Ishikawa (cell line): ENCODE results near the gene PATJ.

Source experiments
- CEBPB ChIP-seq: IDR thresholded peaks from 2 replicates; pipeline ENCODE4 v1.6.1; 2012
- CREB1 ChIP-seq: IDR thresholded peaks from 2 replicates; pipeline ENCODE4 v1.6.1; 2012; ENCODE audit warnings: low read depth
- EGR1 ChIP-seq: IDR thresholded peaks from 2 replicates; pipeline ENCODE4 v1.6.1; 2012
- EP300 ChIP-seq: IDR thresholded peaks from 2 replicates; pipeline ENCODE4 v1.6.1; 2012; ENCODE audit warnings: borderline replicate concordance
- FOXM1 ChIP-seq: IDR thresholded peaks from 2 replicates; pipeline ENCODE4 v1.6.1; 2012; ENCODE audit warnings: low read depth, borderline replicate concordance
- NFIC ChIP-seq: IDR thresholded peaks from 2 replicates; pipeline ENCODE4 v1.6.1; 2012
- RAD21 ChIP-seq: IDR thresholded peaks from 2 replicates; pipeline ENCODE4 v1.6.1; 2012; ENCODE audit warnings: low read depth
- TAF1 ChIP-seq: IDR thresholded peaks from 2 replicates; pipeline ENCODE4 v1.6.1; 2012; ENCODE audit warnings: low read depth, mild to moderate bottlenecking
- TCF12 ChIP-seq: IDR thresholded peaks from 2 replicates; pipeline ENCODE4 v1.6.1; 2012; ENCODE audit warnings: low read depth
- TEAD4 ChIP-seq: IDR thresholded peaks from 2 replicates; pipeline ENCODE4 v1.6.1; 2012
- YY1 ChIP-seq: IDR thresholded peaks from 2 replicates; pipeline ENCODE4 v1.6.1; 2012; ENCODE audit warnings: low read depth
- ZBTB7A ChIP-seq: IDR thresholded peaks from 2 replicates; pipeline ENCODE4 v1.6.1; 2012; ENCODE audit warnings: low read depth
- TF ChIP-seq, protein P1 (sequence below): IDR thresholded peaks from 2 replicates; pipeline ENCODE4 v1.6.1; 2012; ENCODE audit warnings: low read depth, mild to moderate bottlenecking
- TF ChIP-seq, protein P2 (sequence below): IDR thresholded peaks from 2 replicates; pipeline ENCODE4 v1.6.1; 2012
- TF ChIP-seq, protein P3 (sequence below): IDR thresholded peaks from 2 replicates; pipeline ENCODE4 v1.6.1; 2012

The PATJ gene

DNA sequence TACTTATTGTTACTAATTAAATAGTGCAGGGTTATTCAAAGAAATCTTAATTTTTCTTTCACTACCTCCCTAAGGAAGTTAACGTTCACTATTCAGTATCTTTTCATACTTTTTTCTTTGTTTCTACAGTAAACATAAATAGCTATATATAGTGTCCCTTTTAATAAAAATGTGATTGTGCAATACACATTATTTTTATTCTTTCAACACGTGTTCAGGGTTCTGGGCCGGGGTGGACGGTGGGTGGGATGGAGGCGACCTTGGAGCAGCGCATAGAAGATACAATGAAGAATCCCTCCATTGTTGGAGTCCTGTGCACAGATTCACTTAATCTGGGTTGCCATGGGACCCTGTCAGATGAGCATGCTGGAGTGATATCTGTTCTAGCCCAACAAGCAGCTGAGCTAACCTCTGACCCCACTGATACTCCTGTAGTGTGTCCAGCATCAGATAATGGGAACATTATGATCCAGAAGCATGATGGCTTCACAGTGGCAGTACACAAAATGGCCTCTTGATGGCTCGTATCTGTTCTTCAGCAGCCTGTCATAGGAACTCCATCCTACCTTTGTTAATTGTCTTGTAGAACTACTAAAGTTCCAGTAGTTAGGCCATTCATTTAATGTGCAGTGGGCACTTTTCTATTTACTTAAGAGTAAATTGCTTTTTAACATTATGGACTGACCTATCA lies 296.5 kb downstream of the PATJ start:
- TF ChIP-seq NFIC (no peak), RAD21 (no peak), TAF1 (no peak), CREB1 (no peak), FOXM1 (no peak), TEAD4 (no peak), CEBPB (no peak), EGR1 (no peak), ZBTB7A (no peak), TCF12 (no peak), EP300 (no peak), YY1 (no peak)
- TF ChIP-seq, protein P1, sequence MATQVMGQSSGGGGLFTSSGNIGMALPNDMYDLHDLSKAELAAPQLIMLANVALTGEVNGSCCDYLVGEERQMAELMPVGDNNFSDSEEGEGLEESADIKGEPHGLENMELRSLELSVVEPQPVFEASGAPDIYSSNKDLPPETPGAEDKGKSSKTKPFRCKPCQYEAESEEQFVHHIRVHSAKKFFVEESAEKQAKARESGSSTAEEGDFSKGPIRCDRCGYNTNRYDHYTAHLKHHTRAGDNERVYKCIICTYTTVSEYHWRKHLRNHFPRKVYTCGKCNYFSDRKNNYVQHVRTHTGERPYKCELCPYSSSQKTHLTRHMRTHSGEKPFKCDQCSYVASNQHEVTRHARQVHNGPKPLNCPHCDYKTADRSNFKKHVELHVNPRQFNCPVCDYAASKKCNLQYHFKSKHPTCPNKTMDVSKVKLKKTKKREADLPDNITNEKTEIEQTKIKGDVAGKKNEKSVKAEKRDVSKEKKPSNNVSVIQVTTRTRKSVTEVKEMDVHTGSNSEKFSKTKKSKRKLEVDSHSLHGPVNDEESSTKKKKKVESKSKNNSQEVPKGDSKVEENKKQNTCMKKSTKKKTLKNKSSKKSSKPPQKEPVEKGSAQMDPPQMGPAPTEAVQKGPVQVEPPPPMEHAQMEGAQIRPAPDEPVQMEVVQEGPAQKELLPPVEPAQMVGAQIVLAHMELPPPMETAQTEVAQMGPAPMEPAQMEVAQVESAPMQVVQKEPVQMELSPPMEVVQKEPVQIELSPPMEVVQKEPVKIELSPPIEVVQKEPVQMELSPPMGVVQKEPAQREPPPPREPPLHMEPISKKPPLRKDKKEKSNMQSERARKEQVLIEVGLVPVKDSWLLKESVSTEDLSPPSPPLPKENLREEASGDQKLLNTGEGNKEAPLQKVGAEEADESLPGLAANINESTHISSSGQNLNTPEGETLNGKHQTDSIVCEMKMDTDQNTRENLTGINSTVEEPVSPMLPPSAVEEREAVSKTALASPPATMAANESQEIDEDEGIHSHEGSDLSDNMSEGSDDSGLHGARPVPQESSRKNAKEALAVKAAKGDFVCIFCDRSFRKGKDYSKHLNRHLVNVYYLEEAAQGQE = no peak
- TF ChIP-seq, protein P2, sequence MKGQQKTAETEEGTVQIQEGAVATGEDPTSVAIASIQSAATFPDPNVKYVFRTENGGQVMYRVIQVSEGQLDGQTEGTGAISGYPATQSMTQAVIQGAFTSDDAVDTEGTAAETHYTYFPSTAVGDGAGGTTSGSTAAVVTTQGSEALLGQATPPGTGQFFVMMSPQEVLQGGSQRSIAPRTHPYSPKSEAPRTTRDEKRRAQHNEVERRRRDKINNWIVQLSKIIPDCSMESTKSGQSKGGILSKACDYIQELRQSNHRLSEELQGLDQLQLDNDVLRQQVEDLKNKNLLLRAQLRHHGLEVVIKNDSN = no peak
- TF ChIP-seq, protein P3, sequence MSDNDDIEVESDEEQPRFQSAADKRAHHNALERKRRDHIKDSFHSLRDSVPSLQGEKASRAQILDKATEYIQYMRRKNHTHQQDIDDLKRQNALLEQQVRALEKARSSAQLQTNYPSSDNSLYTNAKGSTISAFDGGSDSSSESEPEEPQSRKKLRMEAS = no peak

DNA sequence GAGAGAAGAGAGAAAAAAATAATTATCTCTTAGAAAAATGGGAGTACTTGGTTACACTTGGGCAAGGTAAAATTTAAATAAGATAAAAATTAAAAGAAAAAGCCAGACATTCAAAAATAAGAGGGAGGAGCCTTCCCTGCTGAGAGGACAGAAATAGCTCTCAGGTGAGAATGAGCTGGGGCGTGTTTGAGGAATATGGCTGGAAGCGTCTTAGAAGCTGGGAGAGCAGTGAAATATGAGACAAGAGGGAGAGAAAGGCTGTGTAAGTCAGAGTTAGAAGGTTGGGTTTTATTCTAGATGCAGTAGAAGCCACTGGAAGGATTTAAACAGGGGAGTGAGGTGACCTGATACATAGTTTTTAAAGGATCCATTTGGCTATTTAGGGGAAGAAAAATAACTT lies 298.2 kb downstream of the PATJ start:
- TF ChIP-seq CREB1 (no peak), TAF1 (no peak), EP300 (no peak), EGR1 (no peak), TEAD4 (no peak), ZBTB7A (no peak), YY1 (no peak), RAD21 (no peak), NFIC (no peak), CEBPB (no peak), FOXM1 (no peak), TCF12 (no peak)
- TF ChIP-seq, protein P1 = no peak
- TF ChIP-seq, protein P2 = no peak
- TF ChIP-seq, protein P3 = no peak

DNA sequence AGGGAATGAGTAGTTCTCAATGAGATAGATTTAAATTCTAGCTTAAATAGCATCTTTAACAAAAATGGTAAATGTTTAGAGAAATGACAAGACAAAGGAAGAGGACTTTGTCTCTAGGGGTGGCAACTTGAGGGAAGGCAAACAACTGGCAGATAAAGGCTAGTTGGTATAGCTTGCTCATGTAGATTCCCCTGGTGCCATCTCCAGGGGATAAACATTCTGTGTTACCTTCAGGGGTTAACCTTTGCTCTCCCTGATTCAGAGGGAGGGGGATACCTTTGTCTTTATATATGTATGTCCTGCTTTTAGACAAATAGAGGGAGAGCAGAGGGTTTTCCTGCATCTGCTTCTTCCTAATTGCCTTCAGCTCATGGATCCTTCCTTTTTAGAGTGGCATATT lies 298.7 kb downstream of the PATJ start:
- TF ChIP-seq EP300 (no peak), EGR1 (no peak), YY1 (no peak), TAF1 (no peak), TEAD4 (no peak)
- TF ChIP-seq, protein P3 = no peak
- TF ChIP-seq, protein P2 = no peak

DNA sequence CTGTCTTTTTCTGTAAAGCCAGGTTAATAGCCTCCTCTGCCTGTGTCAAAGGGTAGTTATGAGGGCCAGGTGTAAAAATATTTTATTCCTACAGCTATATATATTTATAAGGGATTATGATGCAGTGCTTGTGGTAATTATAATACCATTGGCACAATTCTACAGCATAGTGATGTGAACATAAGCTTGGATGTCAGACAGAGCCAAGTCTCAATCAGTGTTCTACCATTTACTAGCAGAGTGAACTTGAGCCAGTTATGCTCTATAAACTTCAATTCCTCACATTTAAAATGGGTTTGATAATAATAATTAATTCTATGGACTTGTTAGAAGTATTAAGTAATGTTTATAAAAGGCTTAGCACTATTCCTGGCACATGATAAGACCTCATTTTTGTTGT lies 300.9 kb downstream of the PATJ start:
- TF ChIP-seq CEBPB = no peak
- TF ChIP-seq, protein P2 = no peak

DNA sequence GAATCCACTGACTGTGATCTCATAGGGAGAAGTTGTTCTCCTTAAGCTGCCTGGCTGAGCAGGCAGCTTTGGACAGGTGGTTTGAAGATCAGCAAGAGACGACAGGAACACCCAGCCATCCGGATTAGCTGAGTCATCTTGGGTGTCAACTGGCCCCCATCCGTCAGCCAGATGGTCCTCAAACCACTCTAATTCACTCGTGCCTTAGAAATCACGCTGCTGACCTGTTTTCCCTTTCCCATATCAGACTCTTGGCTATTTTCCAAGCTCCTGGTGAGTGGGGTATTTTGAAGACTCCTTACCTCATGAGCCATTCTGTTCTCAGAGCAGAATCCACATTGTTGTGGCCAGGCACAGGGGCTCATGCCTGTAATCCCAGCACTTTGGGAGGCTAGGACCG lies 303.3 kb downstream of the PATJ start:
- TF ChIP-seq, protein P2 = no peak
- TF ChIP-seq EGR1 (no peak), RAD21 (no peak), YY1 (no peak), CREB1 (no peak), CEBPB (no peak), TAF1 (no peak), EP300 (0 out of 2 replicates have a peak, but pooled peaks have one; percentile 28), NFIC (peak; percentile 80)
- TF ChIP-seq, protein P1 = no peak
